ENCODE results near the gene NAV2. TPM values are rescaled to one million over a fixed set of nuclear protein-coding genes. Genes with fewer than 3 reads are reported as not detected.

NAV2 gene
- total and polyA plus RNA-seq, 2 donors from 2014 or later, result 5.9 to 37.7 TPM

GRCh38 chr11:19827399-19828135 lies 114.9 kb downstream of the NAV2 start:
- no peaks in the 10 kb centered on the region for H3K27me3 ChIP-seq (ENCODE audit: control insufficient read depth, insufficient read depth, low read length)
- no peaks in the 10 kb centered on the region for H3K36me3 ChIP-seq (ENCODE audit: control insufficient read depth in 2 of 3, insufficient read depth in 3 of 3, low read length in 3 of 3)
- TF ChIP-seq, protein P1, sequence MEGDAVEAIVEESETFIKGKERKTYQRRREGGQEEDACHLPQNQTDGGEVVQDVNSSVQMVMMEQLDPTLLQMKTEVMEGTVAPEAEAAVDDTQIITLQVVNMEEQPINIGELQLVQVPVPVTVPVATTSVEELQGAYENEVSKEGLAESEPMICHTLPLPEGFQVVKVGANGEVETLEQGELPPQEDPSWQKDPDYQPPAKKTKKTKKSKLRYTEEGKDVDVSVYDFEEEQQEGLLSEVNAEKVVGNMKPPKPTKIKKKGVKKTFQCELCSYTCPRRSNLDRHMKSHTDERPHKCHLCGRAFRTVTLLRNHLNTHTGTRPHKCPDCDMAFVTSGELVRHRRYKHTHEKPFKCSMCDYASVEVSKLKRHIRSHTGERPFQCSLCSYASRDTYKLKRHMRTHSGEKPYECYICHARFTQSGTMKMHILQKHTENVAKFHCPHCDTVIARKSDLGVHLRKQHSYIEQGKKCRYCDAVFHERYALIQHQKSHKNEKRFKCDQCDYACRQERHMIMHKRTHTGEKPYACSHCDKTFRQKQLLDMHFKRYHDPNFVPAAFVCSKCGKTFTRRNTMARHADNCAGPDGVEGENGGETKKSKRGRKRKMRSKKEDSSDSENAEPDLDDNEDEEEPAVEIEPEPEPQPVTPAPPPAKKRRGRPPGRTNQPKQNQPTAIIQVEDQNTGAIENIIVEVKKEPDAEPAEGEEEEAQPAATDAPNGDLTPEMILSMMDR (IDR thresholded peaks at IDR 0.05; ENCODE audit: borderline replicate concordance, extremely low read depth, insufficient read depth), result no peak
- no peaks in the 10 kb centered on the region for H3K9me3 ChIP-seq (ENCODE audit: control insufficient read depth in 2 of 3, insufficient read depth in 1 of 3, low read length in 3 of 3)
- H3K9ac ChIP-seq (ENCODE audit: low read length in 3 of 3), result no peak overlapping the region
- no peak overlapping the region for H3K27ac ChIP-seq (ENCODE audit: low read depth in 2 of 2, low read length in 2 of 2)
- no peak overlapping the region for H3K4me3 ChIP-seq (ENCODE audit: low read length in 3 of 3)
- DNase-seq (peak in 3 of 5 donors; percentile 28 to 59 (median 44)), FAIRE-seq (no peak)
- intact Hi-C loops (cut with DNase I), result no loop called here
- peaks cover 0 to 2% (median 0%) of the 10 kb centered on the region in 3 donors for H3K4me1 ChIP-seq (ENCODE audit: control insufficient read depth in 2 of 3, insufficient read depth in 2 of 3, low read depth in 1 of 3, low read length in 3 of 3)

- TF ChIP-seq, protein P1 (IDR thresholded peaks at IDR 0.05; ENCODE audit: borderline replicate concordance, extremely low read depth, insufficient read depth), result no peak
- Histone ChIP-seq H3K9me3 (ENCODE audit: control insufficient read depth in 2 of 3, insufficient read depth in 1 of 3, low read length in 3 of 3) (peaks cover 0 to 3% (median 0%) of the 10 kb centered on the region in 3 donors), H3K36me3 (ENCODE audit: control insufficient read depth in 2 of 3, insufficient read depth in 3 of 3, low read length in 3 of 3) (no peaks in the 10 kb centered on the region), H3K27ac (ENCODE audit: low read depth in 2 of 2, low read length in 2 of 2) (no peak overlapping the region), H3K4me3 (ENCODE audit: low read length in 3 of 3) (no peak overlapping the region), H3K4me1 (ENCODE audit: control insufficient read depth in 2 of 3, insufficient read depth in 2 of 3, low read depth in 1 of 3, low read length in 3 of 3) (peaks cover 0 to 2% (median 0%) of the 10 kb centered on the region in 3 donors), H3K27me3 (ENCODE audit: control insufficient read depth, insufficient read depth, low read length) (no peaks in the 10 kb centered on the region), H3K9ac (ENCODE audit: low read length in 3 of 3) (no peak overlapping the region)
- DNase-seq, result peak in 4 of 5 donors; percentile 56 to 71 (median 65)
- no peak for FAIRE-seq
- intact Hi-C loops (cut with DNase I), result no loop called here
These were observed 115.9 kb downstream of the NAV2 start for GRCh38 chr11:19828382-19829108.

DNA sequence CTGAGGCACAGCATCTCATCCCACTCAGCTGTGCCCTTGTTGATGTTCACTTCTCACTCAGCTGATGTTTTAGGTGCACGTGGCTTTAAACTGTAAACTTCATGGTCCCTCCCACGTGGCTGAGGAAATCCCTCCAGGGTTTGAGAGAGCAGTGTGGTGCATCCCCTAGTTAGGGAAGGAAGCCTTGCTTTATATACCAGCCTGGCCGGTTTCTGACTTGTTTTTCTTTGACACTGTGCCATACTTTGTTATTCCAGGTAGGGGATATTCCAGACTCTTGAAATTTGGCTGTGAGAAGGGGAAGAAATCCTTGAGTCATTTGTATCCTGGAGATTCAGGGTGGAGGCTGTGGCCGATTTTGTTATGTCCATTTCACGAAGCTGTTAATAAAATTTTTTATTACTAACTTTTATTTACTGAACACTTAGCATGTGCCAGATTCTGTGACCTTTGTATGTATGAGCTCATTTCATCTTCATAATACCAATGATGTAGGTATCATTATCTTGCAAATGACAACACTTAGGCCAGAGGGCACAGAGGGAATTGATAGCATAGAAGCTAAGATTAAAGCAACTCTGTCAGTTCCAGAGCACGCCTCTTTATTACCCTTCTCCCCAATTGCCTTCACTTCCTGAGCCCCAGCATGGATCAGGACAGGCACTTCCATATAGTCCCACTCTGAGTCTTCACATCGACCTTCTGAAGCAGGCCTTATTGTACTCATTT lies 116.6 kb downstream of the NAV2 start:
- no peak for FAIRE-seq
- no peak overlapping the region for H3K4me3 ChIP-seq (ENCODE audit: low read length in 3 of 3)
- H3K27ac ChIP-seq (ENCODE audit: low read depth in 2 of 2, low read length in 2 of 2), result no peak overlapping the region
- H3K27me3 ChIP-seq (ENCODE audit: control insufficient read depth, insufficient read depth, low read length), result no peaks in the 10 kb centered on the region
- H3K9ac ChIP-seq (ENCODE audit: low read length in 3 of 3), result no peak overlapping the region
- intact Hi-C loops (cut with DNase I), result no loop called here
- TF ChIP-seq, protein P1 (IDR thresholded peaks at IDR 0.05; ENCODE audit: borderline replicate concordance, extremely low read depth, insufficient read depth), result no peak
- no peaks in the 10 kb centered on the region for H3K36me3 ChIP-seq (ENCODE audit: control insufficient read depth in 2 of 3, insufficient read depth in 3 of 3, low read length in 3 of 3)
- H3K4me1 ChIP-seq (ENCODE audit: control insufficient read depth in 2 of 3, insufficient read depth in 2 of 3, low read depth in 1 of 3, low read length in 3 of 3), result peaks cover 0 to 2% (median 0%) of the 10 kb centered on the region in 3 donors
- DNase-seq, result peak in 3 of 5 donors; percentile 18 to 60 (median 46)
- H3K9me3 ChIP-seq (ENCODE audit: control insufficient read depth in 2 of 3, insufficient read depth in 1 of 3, low read length in 3 of 3), result peaks cover 0 to 4% (median 0%) of the 10 kb centered on the region in 3 donors

All from kidney (tissue), 14 donors.